Muscle layer of duodenum (tissue), 2 donors: ENCODE results near the gene RFX4.

Experiments
- H3K27ac ChIP-seq: one replicate; pipeline ENCODE4 v1.7.0; 2013; ENCODE audit warnings: mild to moderate bottlenecking, low read length
- H3K27me3 ChIP-seq: one replicate; pipeline ENCODE4 v1.7.0; 2013; ENCODE audit warnings: low read depth, mild to moderate bottlenecking, control low read depth, low read length
- H3K36me3 ChIP-seq, 2 donors: one replicate each; pipeline ENCODE4 v1.7.0; 2013; ENCODE audit warnings: low read length in 2 of 2, control low read depth in 1 of 2, mild to moderate bottlenecking in 1 of 2; ENCODE audit not compliant: insufficient read depth in 2 of 2, control insufficient read depth in 1 of 2
- H3K4me1 ChIP-seq, 2 donors: one replicate each; pipeline ENCODE4 v1.7.0; 2013; ENCODE audit warnings: low read length in 2 of 2, mild to moderate bottlenecking in 2 of 2, control low read depth in 1 of 2, moderate library complexity in 1 of 2; ENCODE audit not compliant: insufficient read depth in 2 of 2, control insufficient read depth in 1 of 2
- H3K4me3 ChIP-seq, 2 donors: one replicate each; pipeline ENCODE4 v1.7.0; 2013; ENCODE audit warnings: low read length in 2 of 2, low read depth in 1 of 2, mild to moderate bottlenecking in 1 of 2
- H3K9me3 ChIP-seq, 2 donors: one replicate each; pipeline ENCODE4 v1.7.0; 2013; ENCODE audit warnings: low read length in 2 of 2, control low read depth in 1 of 2, mild to moderate bottlenecking in 1 of 2; ENCODE audit not compliant: control insufficient read depth in 1 of 2
- donor health status: healthy.

The RFX4 gene

DNA sequence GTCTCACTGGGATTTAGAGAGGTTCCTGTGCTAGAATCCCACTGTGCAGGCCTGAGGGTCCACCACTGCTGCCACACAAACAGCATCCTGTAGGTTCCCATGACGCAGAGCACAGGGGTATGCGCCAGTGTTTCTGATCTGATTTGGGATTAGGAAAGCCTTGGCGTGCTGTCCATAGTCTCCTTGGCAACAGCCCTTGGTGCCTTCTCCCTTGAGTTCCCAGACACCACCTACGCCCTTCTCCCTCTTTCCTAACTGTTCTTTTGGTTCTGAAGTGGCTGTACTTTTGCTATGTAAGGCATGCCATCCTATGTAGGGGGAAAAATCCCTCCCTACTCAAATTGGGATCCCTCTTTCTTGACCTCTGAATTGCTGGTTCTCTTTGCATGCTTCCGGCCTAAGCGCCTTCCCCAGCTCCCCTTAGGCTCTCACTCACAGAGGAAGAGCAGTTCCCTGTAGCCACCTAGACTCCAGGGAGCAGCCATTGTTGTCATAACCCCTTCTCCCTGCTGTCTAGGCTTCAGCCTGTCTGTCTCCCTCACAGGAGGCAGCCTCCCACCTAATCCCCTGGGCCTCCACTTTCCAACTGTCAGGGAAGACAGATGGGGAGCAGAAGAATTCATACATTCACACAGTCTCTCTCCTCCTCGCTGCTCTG lies 176.9 kb downstream of the RFX4 start:
- Histone ChIP-seq H3K27ac (no peak overlapping the region), H3K4me3 (peak overlapping the region in 1 of 2 donors; percentile 5), H3K4me1 (peaks cover 0 to 10% of the 10 kb centered on the region in 2 donors), H3K36me3 (no peaks in the 10 kb centered on the region), H3K9me3 (no peaks in the 10 kb centered on the region), H3K27me3 (no peaks in the 10 kb centered on the region)

DNA sequence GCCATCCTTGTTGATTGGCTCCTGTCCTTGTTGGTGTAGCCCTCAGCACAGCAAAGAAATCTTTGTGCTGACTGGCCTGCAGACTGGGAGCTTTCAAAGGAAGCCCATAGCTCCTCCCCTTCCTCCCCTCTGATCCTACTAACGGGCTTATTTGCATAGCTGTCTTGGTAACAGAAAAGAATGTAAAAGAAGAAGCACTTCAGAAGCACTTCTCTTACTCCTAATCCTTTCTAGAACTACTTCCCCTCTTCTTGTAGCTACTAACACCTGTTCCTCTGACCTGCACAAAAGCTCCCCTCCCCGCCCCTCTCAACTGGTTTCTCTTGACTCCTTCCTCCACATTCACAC lies 177.4 kb downstream of the RFX4 start:
- H3K27ac ChIP-seq: no peak overlapping the region
- no peaks in the 10 kb centered on the region for H3K36me3 ChIP-seq
- peaks cover 0 to 10% of the 10 kb centered on the region in 2 donors for H3K4me1 ChIP-seq
- H3K9me3 ChIP-seq: no peaks in the 10 kb centered on the region
- H3K27me3 ChIP-seq: no peaks in the 10 kb centered on the region
- peak overlapping the region in 1 of 2 donors; percentile 5 for H3K4me3 ChIP-seq

DNA sequence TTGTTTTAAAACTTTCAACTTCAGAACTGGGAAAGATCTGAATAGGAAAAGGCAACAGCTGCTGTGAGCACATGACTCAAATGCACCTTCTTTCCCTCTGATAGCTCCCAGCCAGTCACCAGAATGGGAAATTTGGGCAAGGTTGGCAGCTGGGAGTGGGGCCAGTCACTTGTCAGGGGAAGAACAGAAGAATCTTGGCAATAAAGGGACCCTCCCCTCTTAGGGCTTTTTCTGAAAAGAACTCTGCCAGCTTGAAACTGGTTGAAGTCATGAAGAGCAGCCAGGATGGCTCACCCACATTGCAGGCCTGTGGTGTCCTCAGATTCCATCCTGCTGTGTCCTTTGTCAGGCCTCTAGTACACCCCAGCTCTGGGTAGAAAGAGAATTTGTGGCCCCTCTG lies 181.4 kb downstream of the RFX4 start:
- Histone ChIP-seq H3K9me3 (no peaks in the 10 kb centered on the region), H3K27me3 (no peaks in the 10 kb centered on the region), H3K27ac (no peak overlapping the region), H3K4me3 (no peak overlapping the region), H3K4me1 (peaks cover 0 to 7% of the 10 kb centered on the region in 2 donors), H3K36me3 (no peaks in the 10 kb centered on the region)

DNA sequence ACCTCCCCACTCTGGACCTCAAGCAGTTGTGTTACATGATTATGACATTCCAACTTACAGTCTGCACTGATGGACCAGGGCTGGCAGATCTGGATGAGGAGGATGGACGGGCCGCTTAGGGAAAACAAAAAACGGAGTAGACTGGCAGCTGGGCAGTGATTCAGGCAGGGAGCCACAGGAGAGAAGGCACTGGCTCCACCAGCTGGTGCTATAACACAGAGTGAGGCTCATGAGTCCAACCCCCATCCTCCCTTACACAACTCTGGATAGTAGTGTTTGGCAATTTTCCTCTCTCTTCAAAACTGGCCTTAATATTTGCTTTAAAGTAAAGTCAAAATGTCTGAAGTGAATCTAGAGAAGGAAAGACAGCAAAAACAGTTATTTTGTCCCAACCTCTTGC lies 181.9 kb downstream of the RFX4 start:
- Histone ChIP-seq H3K4me3 (no peak overlapping the region), H3K9me3 (no peaks in the 10 kb centered on the region), H3K36me3 (no peaks in the 10 kb centered on the region), H3K27ac (no peak overlapping the region), H3K4me1 (peaks cover 0 to 1% of the 10 kb centered on the region in 2 donors), H3K27me3 (no peaks in the 10 kb centered on the region)

DNA sequence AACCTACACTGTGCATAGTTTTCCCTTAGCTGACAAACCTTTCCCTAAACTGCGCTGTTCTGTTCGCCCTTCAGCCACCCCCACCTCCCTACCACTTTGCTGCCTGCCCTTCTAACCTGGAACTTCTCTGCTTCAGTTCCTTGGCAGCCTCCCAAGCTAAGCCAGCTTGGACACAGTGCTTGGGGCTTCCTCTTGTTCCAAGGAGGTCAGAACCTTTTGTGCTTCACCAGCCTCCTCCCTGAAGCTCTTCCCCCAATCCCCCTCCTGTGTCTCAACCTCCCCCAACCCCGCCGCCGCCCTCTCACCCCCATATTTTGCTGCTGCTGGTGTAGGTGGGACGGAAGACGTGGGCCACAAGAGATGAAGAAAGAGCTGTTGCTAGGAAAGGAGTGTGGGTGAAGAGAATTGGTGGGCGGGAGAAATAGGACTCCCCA lies 183.6 kb downstream of the RFX4 start:
- no peaks in the 10 kb centered on the region for H3K36me3 ChIP-seq
- H3K9me3 ChIP-seq: no peaks in the 10 kb centered on the region
- H3K4me3 ChIP-seq: no peak overlapping the region
- H3K4me1 ChIP-seq: no peaks in the 10 kb centered on the region
- no peaks in the 10 kb centered on the region for H3K27me3 ChIP-seq
- H3K27ac ChIP-seq: no peak overlapping the region

DNA sequence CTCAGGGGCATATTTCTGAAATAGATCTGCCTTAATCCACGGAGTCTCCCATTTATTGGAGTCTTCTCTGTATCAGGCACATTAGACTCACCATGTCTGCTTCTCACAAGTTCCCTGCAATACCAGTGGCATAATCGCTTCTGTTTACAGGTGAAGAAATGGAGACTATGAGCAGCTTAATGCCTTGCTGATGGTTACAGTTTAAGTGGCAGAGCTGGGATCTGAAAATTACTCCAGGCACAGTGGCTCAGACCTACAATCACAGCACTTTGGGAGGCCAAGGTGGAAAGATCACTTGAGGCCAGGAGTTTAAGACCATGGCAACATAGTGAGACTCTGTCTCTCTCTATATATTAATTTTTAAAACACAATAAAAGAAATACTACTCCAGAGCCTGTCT lies 184.4 kb downstream of the RFX4 start:
- Histone ChIP-seq H3K4me3 (no peak overlapping the region), H3K27ac (no peak overlapping the region), H3K36me3 (no peaks in the 10 kb centered on the region), H3K4me1 (no peaks in the 10 kb centered on the region), H3K9me3 (no peaks in the 10 kb centered on the region), H3K27me3 (no peaks in the 10 kb centered on the region)

DNA sequence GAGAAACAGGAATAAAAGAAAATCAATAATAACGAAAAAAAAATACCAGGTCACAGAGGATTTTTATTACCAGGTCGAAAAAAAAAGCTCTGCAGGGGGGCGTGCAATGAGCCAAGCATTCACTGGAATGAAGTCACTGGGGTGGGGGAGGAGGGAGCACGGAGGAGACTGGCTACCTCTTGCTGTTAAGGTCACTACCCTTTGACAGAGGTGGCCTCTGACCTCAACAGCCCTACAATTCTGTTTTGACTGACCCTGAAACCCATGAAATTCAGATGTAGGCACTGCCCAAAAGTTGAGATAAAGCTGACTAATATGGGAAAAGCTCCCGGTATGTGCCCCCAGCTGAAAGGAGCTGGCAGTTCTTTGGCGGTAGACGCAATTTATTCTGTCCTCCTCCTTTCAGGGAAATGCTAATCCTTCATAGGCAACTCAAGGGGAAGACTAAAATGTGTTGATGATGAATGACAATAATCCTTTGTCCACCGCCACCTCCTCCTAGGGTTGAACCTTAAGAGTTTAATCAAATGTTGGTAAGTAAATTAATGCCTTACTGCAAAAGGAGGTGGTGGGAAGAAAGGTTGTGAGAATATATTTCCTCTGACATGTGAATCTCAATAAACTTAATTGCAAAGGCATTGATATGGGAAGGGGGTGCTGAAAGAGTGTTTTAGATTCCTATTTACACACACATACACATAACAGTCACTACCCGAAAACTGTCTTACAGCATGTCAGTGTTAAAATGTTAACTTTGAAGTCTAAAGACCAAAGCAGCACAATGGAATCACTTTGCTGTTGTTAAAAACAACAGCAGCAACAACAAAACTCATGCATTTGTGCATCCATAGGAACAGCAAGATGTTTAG lies 185.4 kb downstream of the RFX4 start:
- Histone ChIP-seq H3K4me3 (no peak overlapping the region), H3K27ac (no peak overlapping the region), H3K9me3 (no peaks in the 10 kb centered on the region), H3K27me3 (no peaks in the 10 kb centered on the region), H3K36me3 (no peaks in the 10 kb centered on the region), H3K4me1 (no peaks in the 10 kb centered on the region)

DNA sequence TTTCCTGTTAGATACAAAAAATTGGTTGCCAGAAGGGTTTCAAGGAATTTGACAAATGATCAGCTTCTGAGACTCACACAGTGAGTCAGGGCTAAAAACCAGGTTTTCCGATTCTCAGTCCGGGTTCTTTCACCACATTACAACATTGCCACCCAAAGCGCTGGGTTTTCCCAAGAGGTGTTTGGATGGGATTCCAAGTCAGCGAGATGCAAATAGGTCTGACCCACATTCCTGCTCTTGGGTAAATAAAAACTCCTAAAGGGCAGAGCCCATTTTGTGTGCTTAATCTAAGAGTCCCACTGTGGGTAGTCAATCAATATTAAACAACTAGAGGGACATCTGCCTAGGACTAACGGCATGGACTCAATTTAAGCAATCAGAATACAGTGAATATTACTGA lies 186.3 kb downstream of the RFX4 start:
- Histone ChIP-seq H3K27me3 (no peaks in the 10 kb centered on the region), H3K9me3 (no peaks in the 10 kb centered on the region), H3K4me1 (no peaks in the 10 kb centered on the region), H3K4me3 (no peak overlapping the region), H3K36me3 (peaks cover 0 to under 1% of the 10 kb centered on the region in 2 donors), H3K27ac (no peak overlapping the region)

DNA sequence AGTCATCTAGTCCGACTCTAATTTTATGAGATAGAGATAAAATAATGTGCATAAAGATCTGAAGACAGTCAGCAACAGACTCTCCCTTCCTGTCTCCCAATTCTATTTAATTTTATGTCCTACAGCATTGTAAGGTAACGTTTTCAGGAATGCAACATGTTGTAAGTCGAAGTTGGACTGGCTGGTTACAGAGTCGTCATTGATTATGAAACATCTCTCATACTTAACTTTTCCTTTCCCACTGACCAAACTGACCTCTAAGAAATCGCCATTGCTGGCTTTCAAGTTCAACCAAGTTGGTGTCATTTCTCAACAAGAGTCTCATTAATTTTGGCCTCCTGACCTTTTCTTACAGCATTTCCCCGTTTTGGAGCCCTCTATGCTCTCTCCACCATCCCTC lies 186.7 kb downstream of the RFX4 start:
- Histone ChIP-seq H3K27ac (no peak overlapping the region), H3K9me3 (no peaks in the 10 kb centered on the region), H3K36me3 (peaks cover 0 to 4% of the 10 kb centered on the region in 2 donors), H3K4me1 (no peaks in the 10 kb centered on the region), H3K27me3 (no peaks in the 10 kb centered on the region), H3K4me3 (no peak overlapping the region)

DNA sequence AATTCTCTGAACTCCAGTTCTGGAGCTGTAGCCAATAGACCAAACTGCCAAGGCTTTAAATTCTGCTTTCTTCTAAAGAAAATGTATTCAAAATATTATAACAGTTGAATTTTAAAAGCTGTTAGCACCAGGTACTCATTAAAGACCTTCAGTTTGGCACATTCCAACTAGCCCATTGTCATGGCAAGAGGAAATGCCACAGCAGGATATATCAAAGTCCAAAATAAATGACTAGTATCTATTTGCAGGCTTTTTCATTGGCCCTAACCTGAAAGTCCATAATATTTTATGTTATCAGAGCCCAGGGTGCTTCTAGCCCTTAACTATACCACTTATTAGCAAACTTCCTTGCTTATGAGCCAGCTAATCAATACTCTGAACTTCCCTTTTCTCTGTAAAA lies 188.6 kb downstream of the RFX4 start:
- peaks cover 0 to 9% of the 10 kb centered on the region in 2 donors for H3K4me1 ChIP-seq
- no peak overlapping the region for H3K4me3 ChIP-seq
- no peak overlapping the region for H3K27ac ChIP-seq
- no peaks in the 10 kb centered on the region for H3K9me3 ChIP-seq
- peaks cover 0 to 4% of the 10 kb centered on the region in 2 donors for H3K36me3 ChIP-seq
- H3K27me3 ChIP-seq: no peaks in the 10 kb centered on the region

DNA sequence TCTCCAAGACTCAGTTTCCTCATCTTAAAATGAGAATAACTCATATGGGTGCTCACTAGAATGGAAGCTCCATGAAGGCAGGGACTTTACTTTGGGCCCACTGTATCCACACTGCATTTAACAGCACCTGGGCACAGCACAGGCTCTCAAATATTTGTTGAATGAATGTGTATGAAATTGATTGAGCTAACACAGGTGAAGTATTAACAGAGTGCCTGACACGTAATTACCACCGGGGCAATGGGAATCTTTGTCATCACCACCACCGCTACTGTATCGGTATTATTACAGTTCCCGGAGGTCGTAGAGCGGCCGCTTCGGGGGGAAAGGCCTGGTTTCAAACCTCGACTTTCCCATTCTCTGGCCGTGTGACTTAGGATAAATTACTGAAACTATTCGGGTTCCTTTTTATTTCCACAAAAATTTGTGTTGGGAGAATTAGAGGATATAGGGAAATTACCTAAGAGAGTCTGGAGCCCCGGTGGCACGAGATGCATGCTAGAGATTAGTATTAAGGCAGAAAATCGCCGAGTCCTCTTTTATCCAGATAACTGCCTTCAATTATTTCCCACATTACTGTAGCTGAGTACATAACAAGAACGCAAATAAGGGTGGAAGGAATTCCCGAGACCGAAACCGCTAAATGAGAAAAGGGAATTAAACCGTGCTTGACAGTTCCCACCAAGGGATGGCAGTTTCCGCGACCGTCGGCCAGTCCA lies 190.6 kb downstream of the RFX4 start:
- Histone ChIP-seq H3K4me3 (peak overlapping the region; percentile 83 to 90), H3K4me1 (peaks cover 0 to 9% of the 10 kb centered on the region in 2 donors), H3K36me3 (peaks cover 0 to 4% of the 10 kb centered on the region in 2 donors)

More for the DNA sequence above, 190.6 kb downstream of the RFX4 start:
- H3K27ac ChIP-seq: peak overlapping the region; percentile 95
- H3K27me3 ChIP-seq: no peaks in the 10 kb centered on the region
- H3K9me3 ChIP-seq: no peaks in the 10 kb centered on the region
